B cell (primary cell): ENCODE measurements around the gene SLC25A21.

Experiments used
- CTCF ChIP-seq: fragments of 200-600 bp; IDR thresholded peaks from one replicate; pipeline ENCODE4 v1.8.0; 2022; ENCODE audit warnings: antibody characterized with exemption, mild to moderate bottlenecking
- EZH2 ChIP-seq: IDR thresholded peaks from 2 replicates; pipeline ENCODE4 v1.6.1; 2012; ENCODE audit warnings: borderline replicate concordance, low read depth, mild to moderate bottlenecking, moderate library complexity, low read length; ENCODE audit not compliant: insufficient read depth, poor library complexity, severe bottlenecking

GRCh38 chr14:37060496-37061260 is 111.7 kb downstream of the SLC25A21 start:
- TF ChIP-seq EZH2 (no peak), CTCF (no peak)
